IPS-18c (cell line): ENCODE measurements around the gene ITGB2.

Source experiments
- H3K4me3 ChIP-seq: 2 replicates; pipeline ENCODE4 v1.7.0; 2013; ENCODE audit warnings: low read depth, mild to moderate bottlenecking, low read length, moderate library complexity; ENCODE audit not compliant: insufficient read depth
- H3K9me3 ChIP-seq: one replicate; pipeline ENCODE4 v1.6.1; 2013; ENCODE audit warnings: mild to moderate bottlenecking, low read length, moderate library complexity; ENCODE audit not compliant: control insufficient read depth, insufficient read depth

The ITGB2 gene

DNA sequence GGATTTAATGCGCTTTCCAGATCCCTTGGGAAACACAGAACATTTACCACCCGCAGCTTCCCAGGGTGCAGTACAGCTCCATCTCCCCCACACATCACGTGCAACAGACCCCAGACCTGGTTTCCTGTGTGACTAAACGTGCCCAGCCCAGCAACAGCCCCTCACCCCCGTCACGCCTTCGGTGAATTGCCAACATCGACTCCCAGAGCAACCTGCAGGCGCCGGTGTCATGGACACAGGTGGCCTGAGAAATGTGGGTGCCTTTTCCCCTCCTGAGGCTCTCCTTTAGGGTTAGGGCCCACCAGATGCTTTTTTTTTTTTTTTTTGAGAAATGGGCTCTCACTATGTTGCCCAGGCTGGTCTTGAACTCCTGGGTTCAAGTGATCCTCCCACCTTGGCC is 78.6 kb downstream of the ITGB2 start:
- Histone ChIP-seq H3K9me3 (peaks cover 2% of the 10 kb centered on the region), H3K4me3 (no peak overlapping the region)

DNA sequence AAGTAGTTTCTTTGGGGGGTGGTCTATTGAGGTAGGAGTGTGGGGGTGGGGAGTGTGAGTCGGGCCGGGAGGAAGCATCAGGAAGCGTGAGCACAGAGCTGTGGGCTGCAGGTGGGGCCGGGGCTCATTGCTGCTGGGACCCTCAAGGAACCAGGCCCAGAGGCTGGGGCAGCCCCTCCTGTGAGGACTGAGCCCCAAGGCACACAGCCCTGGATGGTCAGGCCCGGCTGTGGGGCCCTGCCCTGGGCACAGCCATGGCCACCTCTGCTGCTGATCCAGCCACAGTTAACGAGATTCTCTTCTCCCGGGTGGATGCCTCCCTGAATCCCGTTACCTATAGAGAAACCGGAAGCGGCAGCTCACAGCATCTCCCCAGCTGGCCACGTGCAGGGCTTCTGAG is 79.9 kb downstream of the ITGB2 start:
- Histone ChIP-seq H3K4me3 (no peak overlapping the region), H3K9me3 (peaks cover 2% of the 10 kb centered on the region)

DNA sequence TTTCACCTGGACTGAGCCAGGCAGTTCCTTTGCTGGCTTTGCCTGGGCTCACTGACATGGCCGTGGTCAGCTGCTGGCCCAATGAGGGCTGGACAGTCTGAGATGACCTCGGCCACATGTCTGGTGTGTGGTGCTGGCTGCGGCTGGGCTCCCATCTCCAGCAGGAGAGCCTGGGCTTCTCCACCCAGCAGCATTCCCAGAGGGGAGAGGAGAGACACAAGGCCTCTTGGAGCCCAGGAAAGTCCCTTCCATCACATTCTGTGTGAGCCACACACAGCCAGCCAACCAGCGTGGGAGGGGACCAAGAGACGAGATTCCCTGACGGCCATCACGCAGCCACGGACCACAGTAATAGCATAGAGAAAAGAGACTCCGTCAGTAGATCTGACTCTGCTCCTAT is 81.7 kb downstream of the ITGB2 start:
- peaks cover 2% of the 10 kb centered on the region for H3K9me3 ChIP-seq
- no peak overlapping the region for H3K4me3 ChIP-seq

- H3K4me3 ChIP-seq: no peak overlapping the region
- H3K9me3 ChIP-seq: peaks cover 2% of the 10 kb centered on the region
These were observed 82.4 kb downstream of the ITGB2 start for GRCh38 chr21:44838039-44838895.

- peaks cover 2% of the 10 kb centered on the region for H3K9me3 ChIP-seq
- H3K4me3 ChIP-seq: no peak overlapping the region
These were observed 83.2 kb downstream of the ITGB2 start for GRCh38 chr21:44837537-44837936.

DNA sequence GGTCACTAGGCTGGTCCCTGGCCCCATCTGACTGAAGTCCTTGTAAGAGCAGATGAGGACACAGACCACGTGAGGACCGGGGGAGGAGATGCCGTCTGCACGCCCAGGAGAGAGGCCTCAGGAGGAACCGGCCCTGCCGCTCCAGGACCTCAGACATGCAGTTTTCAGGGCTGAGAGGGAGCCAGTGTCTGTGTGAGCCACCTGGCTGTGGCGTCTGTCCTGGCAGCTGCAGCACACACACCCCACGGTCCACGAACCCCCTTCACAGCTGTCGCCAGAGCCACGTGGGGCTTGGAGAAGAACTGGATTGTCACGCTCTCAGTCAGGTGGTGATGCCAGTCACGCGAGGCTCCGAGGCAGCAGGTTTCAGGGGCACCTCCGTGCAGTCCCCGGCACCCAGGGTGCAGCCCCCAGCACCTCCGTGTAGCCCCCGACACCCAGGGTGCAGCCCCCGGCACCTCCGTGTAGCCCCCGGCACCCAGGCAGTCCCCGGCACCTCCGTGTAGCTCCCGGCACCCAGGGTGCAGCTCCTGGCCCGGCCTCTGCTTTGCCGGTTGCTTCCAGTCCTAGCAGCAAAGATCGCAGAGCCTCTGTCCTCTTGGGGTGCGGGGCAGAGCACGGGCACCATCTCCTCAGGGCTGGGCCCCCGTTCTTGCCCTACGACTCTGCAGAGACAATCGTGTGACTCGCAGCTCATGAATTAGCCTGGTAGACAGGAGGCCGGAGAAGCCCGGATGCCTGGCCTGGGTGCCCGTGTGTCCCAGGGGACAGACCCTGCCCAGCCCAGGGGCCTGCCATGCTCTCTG is 83.8 kb downstream of the ITGB2 start:
- no peak overlapping the region for H3K4me3 ChIP-seq
- H3K9me3 ChIP-seq: peaks cover 2% of the 10 kb centered on the region

DNA sequence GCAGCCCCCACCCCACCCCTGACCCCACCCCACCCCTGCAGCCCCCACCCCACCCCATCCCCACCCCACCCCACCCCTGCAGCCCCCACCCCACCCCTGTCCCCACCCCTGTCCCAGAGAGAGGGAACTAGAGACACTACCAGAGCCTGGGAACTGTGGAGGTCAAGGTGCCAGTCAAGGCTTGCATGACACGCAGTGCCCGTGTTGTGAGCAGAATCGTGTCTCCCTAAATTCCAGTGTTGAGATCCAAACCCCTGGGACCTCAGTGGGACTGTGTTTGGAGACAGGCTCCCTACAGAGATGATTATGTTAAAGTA is 84.4 kb downstream of the ITGB2 start:
- Histone ChIP-seq H3K9me3 (peaks cover 2% of the 10 kb centered on the region), H3K4me3 (no peak overlapping the region)
